ENCODE measurements around the gene F3.
"Not testable (repeated sequence)": the region's sequence is repeated elsewhere in the genome, so short reads cannot be mapped to it uniquely, and the experiment has no call there.

Gene F3

DNA sequence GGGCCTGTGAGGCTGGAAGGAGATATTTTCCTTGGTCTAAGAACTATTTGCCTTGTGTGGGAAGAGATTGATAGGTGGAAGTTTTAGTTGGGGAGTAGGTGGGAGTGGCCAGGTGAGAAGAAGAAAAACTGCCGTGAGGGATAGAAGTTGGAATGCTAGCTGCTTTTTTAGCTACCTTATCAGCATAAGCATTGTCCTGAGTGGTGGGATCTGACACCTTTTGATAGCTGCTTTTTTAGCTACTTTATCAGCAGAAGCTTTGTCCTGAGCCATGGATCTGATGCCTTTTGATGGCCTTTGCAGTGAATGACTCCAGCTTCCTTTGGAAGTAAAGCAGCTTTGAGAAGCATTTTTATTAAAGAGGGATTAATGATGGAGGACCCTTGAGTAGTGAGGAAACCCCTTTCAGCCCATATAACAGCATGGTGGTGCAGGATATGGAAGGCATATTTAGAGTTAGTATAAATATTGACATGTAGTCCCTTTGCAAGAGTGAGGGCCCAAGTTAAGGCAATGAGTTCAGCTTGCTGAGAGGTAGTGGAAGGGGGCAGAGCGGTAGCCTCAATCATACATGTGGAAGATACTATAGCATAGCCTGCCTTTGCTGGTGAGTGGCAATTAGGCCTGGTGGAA, 26.5 kb upstream of the F3 start:
- not testable (repeated sequence) for H3K4me3 ChIP-seq (ENCODE audit: low read depth, low read length); H3K4me1 ChIP-seq (ENCODE audit: control insufficient read depth, insufficient read depth, low read length); H3K36me3 ChIP-seq (ENCODE audit: control insufficient read depth, insufficient read depth, low read length); H3K9me3 ChIP-seq (ENCODE audit: control insufficient read depth, insufficient read depth, low read length); H3K9ac ChIP-seq (ENCODE audit: low read depth, low read length); H3K27me3 ChIP-seq (ENCODE audit: control insufficient read depth, insufficient read depth, low read length)

DNA sequence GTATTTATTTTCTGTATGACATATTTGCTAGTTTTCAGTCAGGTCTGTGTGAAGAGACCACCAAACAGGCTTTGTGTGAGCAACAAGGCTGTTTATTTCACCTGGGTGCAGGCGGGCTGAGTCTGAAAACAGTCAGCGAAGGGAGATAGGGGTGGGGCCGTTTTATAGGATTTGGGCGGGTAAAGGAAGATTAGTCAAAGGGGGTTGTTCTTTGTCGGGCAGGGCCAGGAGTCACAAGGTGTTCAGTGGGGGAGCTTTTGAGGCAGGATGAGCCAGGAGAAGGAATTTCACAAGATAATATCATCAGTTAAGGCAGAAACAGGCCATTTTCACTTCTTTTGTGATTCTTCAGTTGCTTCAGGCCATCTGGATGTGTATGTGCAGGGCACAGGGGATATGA, 24.9 kb upstream of the F3 start:
- H3K36me3 ChIP-seq (ENCODE audit: control insufficient read depth, insufficient read depth, low read length); H3K27me3 ChIP-seq (ENCODE audit: control insufficient read depth, insufficient read depth, low read length): not testable (repeated sequence)

DNA sequence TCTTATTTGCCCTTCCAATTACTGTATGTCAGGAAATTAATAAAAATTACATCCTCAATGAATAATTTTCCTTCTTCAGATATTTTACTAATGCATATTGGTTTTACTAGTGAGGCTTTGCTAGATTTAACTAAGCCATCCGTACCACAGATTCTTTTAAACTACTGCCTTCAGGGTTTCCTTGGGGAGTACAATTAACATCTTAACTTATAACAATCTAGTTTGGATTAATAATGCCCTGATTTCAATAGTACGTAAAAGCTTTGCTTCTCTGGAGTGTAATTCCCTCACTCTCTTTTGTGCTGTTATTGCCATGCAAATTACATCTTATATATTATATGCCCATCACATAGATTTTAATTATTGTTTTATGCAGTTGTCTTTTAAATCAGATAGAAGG, 24.3 kb upstream of the F3 start:
- Histone ChIP-seq H3K4me1 (ENCODE audit: control insufficient read depth, insufficient read depth, low read length) (no peaks in the 10 kb centered on the region), H3K9me3 (ENCODE audit: control insufficient read depth, insufficient read depth, low read length) (no peaks in the 10 kb centered on the region), H3K27me3 (ENCODE audit: control insufficient read depth, insufficient read depth, low read length) (no peaks in the 10 kb centered on the region), H3K36me3 (ENCODE audit: control insufficient read depth, insufficient read depth, low read length) (no peaks in the 10 kb centered on the region), H3K4me3 (ENCODE audit: low read depth, low read length) (no peak overlapping the region), H3K9ac (ENCODE audit: low read depth, low read length) (no peak overlapping the region)

More for the DNA sequence above, 24.9 kb upstream of the F3 start:
- not testable (repeated sequence) for H3K4me3 ChIP-seq (ENCODE audit: low read depth, low read length); H3K9me3 ChIP-seq (ENCODE audit: control insufficient read depth, insufficient read depth, low read length); H3K4me1 ChIP-seq (ENCODE audit: control insufficient read depth, insufficient read depth, low read length); H3K9ac ChIP-seq (ENCODE audit: low read depth, low read length)

DNA sequence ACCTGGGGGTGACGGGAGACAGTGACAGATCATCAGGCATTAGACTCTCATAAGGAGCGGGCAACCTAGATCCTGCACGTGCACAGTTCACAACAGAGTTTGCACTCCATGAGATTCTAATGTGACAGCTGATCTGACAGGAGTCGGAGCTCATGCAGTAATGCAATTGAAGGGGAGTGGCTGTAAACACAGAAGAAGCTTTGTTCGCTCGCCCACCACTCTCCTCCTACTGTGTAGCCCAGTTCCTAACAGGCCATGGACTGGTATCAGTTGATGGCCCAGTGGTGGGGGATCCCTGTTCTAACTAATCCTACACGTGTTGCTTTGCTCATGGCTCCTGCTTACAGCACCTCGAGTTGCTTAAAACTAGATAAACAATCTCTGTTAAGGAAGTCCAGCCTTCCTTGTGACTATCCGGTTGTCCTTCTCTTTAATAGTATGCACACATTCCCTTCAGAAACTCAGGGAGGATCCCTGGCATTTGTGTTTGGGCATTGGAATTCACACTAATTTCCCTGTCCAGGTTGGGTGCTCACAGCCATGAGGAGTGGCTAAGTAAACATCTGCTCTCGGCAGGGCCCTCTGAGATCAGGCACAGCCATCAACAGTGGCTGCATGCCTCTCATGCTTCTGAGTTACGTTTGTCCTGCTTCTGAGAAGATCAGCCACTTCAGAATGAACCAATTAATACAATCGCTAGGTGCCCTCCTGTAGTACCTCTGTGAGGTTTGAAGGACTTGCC, 21.1 kb upstream of the F3 start:
- Histone ChIP-seq H3K36me3 (ENCODE audit: control insufficient read depth, insufficient read depth, low read length) (no peaks in the 10 kb centered on the region), H3K9me3 (ENCODE audit: control insufficient read depth, insufficient read depth, low read length) (no peaks in the 10 kb centered on the region), H3K27me3 (ENCODE audit: control insufficient read depth, insufficient read depth, low read length) (no peaks in the 10 kb centered on the region), H3K4me1 (ENCODE audit: control insufficient read depth, insufficient read depth, low read length) (no peaks in the 10 kb centered on the region), H3K4me3 (ENCODE audit: low read depth, low read length) (no peak overlapping the region), H3K9ac (ENCODE audit: low read depth, low read length) (no peak overlapping the region)

DNA sequence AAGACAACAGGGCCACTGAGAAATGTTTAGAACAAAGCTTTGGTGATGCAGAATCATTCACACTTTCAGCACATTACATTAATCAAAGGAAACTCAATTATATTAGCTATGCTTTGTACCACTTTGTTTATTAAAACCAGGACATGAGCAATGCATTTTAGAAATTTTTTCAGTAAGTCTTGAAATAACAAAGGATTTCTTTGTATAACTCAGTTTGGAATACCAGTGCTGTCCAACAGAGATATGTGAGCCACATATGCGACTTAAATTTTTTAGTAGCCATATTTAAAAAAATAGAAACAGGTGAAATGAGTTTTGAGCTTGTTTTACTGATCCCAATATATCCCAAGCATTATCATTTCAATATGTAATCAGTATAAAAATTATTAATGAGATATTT, 18.8 kb upstream of the F3 start:
- no peak overlapping the region for H3K4me3 ChIP-seq (ENCODE audit: low read depth, low read length)
- no peaks in the 10 kb centered on the region for H3K36me3 ChIP-seq (ENCODE audit: control insufficient read depth, insufficient read depth, low read length)
- no peaks in the 10 kb centered on the region for H3K27me3 ChIP-seq (ENCODE audit: control insufficient read depth, insufficient read depth, low read length)
- H3K4me1 ChIP-seq (ENCODE audit: control insufficient read depth, insufficient read depth, low read length) = no peaks in the 10 kb centered on the region
- H3K9me3 ChIP-seq (ENCODE audit: control insufficient read depth, insufficient read depth, low read length) = no peaks in the 10 kb centered on the region
- no peak overlapping the region for H3K9ac ChIP-seq (ENCODE audit: low read depth, low read length)

DNA sequence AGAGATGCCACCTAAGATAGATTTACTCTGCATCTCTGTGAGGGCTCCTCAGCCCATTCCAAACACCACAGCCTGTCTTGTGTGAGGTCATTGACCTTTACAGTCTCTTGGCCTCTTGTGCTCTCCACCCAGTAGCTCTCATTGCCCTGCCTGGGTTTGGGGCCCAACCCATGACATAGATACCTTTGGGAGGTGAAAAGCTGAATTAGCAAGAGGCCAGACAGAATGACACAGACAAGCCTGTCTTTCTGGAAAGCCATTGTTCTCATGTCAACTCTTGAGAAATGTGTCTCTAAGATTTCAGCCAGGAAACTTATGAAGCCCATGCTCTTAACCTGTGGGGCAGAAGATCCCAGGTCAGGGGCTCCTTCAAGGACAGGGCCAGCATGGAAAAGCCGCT, 18.4 kb upstream of the F3 start:
- no peak overlapping the region for H3K4me3 ChIP-seq (ENCODE audit: low read depth, low read length)
- no peaks in the 10 kb centered on the region for H3K4me1 ChIP-seq (ENCODE audit: control insufficient read depth, insufficient read depth, low read length)
- H3K9ac ChIP-seq (ENCODE audit: low read depth, low read length) = no peak overlapping the region
- H3K9me3 ChIP-seq (ENCODE audit: control insufficient read depth, insufficient read depth, low read length) = no peaks in the 10 kb centered on the region
- no peaks in the 10 kb centered on the region for H3K27me3 ChIP-seq (ENCODE audit: control insufficient read depth, insufficient read depth, low read length)
- H3K36me3 ChIP-seq (ENCODE audit: control insufficient read depth, insufficient read depth, low read length) = no peaks in the 10 kb centered on the region

DNA sequence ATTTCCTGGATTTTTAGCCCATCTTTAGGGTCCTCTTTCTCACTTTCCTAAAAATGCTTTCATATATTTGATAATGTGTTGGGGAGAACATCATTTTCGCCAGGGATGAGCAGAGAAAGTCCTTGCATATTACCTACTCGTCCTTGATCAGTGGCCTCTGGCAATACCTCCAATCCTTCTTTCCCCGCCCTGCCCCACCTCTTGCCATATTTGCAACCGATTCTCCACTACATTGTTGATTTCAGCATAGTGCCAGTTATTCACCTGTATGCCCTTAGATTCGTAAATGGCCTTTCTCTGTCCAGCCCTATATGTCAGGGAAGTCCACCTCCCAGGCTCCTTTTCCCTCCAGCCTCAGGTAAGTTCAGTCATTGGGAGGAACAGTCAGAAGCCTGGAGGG, 13.5 kb upstream of the F3 start:
- no peaks in the 10 kb centered on the region for H3K9me3 ChIP-seq (ENCODE audit: control insufficient read depth, insufficient read depth, low read length)
- H3K27me3 ChIP-seq (ENCODE audit: control insufficient read depth, insufficient read depth, low read length) = no peaks in the 10 kb centered on the region
- no peaks in the 10 kb centered on the region for H3K36me3 ChIP-seq (ENCODE audit: control insufficient read depth, insufficient read depth, low read length)
- H3K4me3 ChIP-seq (ENCODE audit: low read depth, low read length) = no peak overlapping the region
- H3K4me1 ChIP-seq (ENCODE audit: control insufficient read depth, insufficient read depth, low read length) = peaks cover 21% of the 10 kb centered on the region
- H3K9ac ChIP-seq (ENCODE audit: low read depth, low read length) = no peak overlapping the region

DNA sequence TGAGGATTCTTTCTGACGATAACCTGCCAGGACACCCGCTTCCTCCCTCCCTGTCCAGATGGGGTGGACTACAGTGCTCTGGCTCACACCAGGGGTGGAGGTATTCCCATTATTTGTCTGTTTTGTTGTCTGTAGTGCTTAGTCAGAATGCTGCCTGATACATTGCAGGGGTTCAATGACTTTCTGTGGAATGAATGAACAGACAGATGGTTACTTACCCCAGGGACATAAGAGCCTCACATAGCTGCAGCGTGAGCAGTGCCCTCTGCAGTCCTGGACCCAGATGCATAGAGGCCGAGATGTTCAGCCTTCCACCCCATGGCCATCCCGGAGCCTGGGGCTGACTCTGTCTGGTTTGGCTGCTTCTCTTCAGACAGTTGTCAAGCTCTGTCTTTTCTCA, 13.0 kb upstream of the F3 start:
- Histone ChIP-seq H3K9ac (ENCODE audit: low read depth, low read length) (no peak overlapping the region), H3K27me3 (ENCODE audit: control insufficient read depth, insufficient read depth, low read length) (no peaks in the 10 kb centered on the region), H3K36me3 (ENCODE audit: control insufficient read depth, insufficient read depth, low read length) (no peaks in the 10 kb centered on the region), H3K9me3 (ENCODE audit: control insufficient read depth, insufficient read depth, low read length) (no peaks in the 10 kb centered on the region), H3K4me3 (ENCODE audit: low read depth, low read length) (no peak overlapping the region), H3K4me1 (ENCODE audit: control insufficient read depth, insufficient read depth, low read length) (peaks cover 21% of the 10 kb centered on the region)

DNA sequence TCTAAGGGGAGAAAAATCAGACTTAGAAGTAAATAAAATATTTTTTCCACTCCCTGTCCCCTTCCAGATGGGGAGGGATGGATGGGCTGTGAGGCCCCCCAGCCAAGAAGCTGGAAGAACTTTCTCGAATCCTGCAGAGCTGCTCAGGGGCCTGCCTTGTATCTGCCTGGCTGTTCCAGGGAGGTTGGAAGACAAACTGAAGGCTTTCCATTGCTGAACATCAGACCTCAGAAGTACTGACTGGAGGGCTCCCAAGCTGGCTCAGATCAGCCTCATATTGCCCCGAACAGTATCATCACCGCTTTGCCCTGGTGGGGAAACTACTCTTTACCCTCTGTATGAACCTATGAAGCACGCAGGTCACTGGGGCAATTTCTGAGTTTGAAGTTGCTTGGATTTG, 12.4 kb upstream of the F3 start:
- no peaks in the 10 kb centered on the region for H3K9me3 ChIP-seq (ENCODE audit: control insufficient read depth, insufficient read depth, low read length)
- H3K4me3 ChIP-seq (ENCODE audit: low read depth, low read length) = no peak overlapping the region
- peaks cover 21% of the 10 kb centered on the region for H3K4me1 ChIP-seq (ENCODE audit: control insufficient read depth, insufficient read depth, low read length)

DNA sequence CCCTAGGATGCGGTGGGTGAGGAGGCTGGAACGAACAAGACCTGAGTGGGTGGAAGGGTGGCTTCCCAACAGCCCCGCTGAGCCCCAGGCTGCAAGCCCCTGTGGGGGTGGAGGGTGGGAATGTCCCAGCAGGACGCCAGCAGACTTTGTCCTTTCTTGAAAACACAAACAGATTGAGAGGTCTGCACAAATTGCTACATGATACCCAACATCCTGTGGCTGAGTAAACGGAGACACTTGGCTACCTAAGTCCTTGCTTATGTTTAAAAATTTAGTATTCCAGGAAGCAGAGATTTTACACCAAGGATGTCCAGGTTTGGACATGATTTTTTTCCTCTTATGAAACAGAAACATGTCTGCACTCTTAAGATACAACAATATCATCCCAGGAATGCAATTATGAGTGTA, 11.8 kb upstream of the F3 start:
- no peak overlapping the region for H3K9ac ChIP-seq (ENCODE audit: low read depth, low read length)
- peaks cover 21% of the 10 kb centered on the region for H3K4me1 ChIP-seq (ENCODE audit: control insufficient read depth, insufficient read depth, low read length)
- no peaks in the 10 kb centered on the region for H3K27me3 ChIP-seq (ENCODE audit: control insufficient read depth, insufficient read depth, low read length)
- H3K9me3 ChIP-seq (ENCODE audit: control insufficient read depth, insufficient read depth, low read length) = no peaks in the 10 kb centered on the region
- H3K36me3 ChIP-seq (ENCODE audit: control insufficient read depth, insufficient read depth, low read length) = no peaks in the 10 kb centered on the region
- no peak overlapping the region for H3K4me3 ChIP-seq (ENCODE audit: low read depth, low read length)

More for the DNA sequence above, 12.4 kb upstream of the F3 start:
- no peak overlapping the region for H3K9ac ChIP-seq (ENCODE audit: low read depth, low read length)
- H3K36me3 ChIP-seq (ENCODE audit: control insufficient read depth, insufficient read depth, low read length) = no peaks in the 10 kb centered on the region
- H3K27me3 ChIP-seq (ENCODE audit: control insufficient read depth, insufficient read depth, low read length) = no peaks in the 10 kb centered on the region

DNA sequence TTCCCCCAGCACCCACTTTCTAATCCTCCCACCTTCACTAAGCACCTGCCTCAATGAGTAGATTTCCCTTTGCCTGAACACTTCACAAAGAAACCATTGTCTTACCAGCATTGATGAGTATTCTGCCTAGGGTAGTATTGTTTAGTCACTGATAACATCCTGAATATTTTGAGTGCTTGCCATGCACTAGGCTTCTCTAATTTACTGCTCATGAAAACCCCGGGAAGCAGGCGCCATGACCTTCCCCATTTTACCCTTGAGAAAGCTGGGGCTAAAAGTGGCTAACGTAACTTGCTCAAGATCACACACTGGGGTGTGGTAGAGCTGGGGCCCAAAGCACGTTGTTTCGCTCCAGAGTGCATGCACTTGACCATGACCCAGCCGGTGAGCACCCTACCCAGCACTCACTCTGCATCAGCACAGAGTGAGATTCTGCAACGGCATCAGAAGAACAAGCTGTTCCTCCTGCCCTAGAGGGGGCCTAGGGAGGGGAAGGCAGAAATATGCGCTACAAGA, 10.6 kb upstream of the F3 start:
- Histone ChIP-seq H3K9ac (ENCODE audit: low read depth, low read length) (no peak overlapping the region), H3K4me1 (ENCODE audit: control insufficient read depth, insufficient read depth, low read length) (peaks cover 21% of the 10 kb centered on the region), H3K27me3 (ENCODE audit: control insufficient read depth, insufficient read depth, low read length) (no peaks in the 10 kb centered on the region), H3K9me3 (ENCODE audit: control insufficient read depth, insufficient read depth, low read length) (no peaks in the 10 kb centered on the region), H3K36me3 (ENCODE audit: control insufficient read depth, insufficient read depth, low read length) (no peaks in the 10 kb centered on the region), H3K4me3 (ENCODE audit: low read depth, low read length) (no peak overlapping the region)

DNA sequence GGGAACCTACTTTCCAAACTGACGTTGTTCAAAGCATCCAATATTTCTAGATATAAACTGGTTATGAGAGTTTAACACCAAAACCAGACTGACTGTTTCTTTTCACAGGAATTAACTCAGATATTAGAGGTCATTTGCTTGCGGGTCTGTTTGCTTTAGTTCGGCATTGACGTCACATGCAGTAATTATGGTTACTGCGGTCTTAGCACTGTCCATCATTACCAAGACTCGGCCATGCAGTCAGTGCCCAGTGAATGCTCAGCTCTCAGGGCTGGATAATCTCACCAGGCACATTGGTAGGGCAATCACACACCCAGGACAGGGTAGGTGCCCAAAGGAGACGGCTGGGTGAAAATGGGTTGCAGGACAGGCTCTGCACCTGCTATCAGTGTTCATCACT, 9.9 kb upstream of the F3 start:
- Histone ChIP-seq H3K9me3 (ENCODE audit: control insufficient read depth, insufficient read depth, low read length) (no peaks in the 10 kb centered on the region), H3K36me3 (ENCODE audit: control insufficient read depth, insufficient read depth, low read length) (no peaks in the 10 kb centered on the region), H3K4me1 (ENCODE audit: control insufficient read depth, insufficient read depth, low read length) (peaks cover 21% of the 10 kb centered on the region), H3K4me3 (ENCODE audit: low read depth, low read length) (no peak overlapping the region), H3K27me3 (ENCODE audit: control insufficient read depth, insufficient read depth, low read length) (no peaks in the 10 kb centered on the region), H3K9ac (ENCODE audit: low read depth, low read length) (no peak overlapping the region)

Data from iPS-15b (cell line).